HUES6 (cell line): Measurements from ENCODE around the gene FBXW8.
A peak's percentile ranks its signal among the peaks of the same experiment; 100 is the strongest.
"Not testable (repeated sequence)": the region's sequence is repeated elsewhere in the genome, so short reads cannot be mapped to it uniquely, and the experiment has no call there.

Experiments
- H3K27ac ChIP-seq: 2 replicates; pipeline ENCODE4 v1.7.0; 2013; ENCODE audit warnings: low read depth, mild to moderate bottlenecking, low read length, inconsistent platforms
- H3K27me3 ChIP-seq: 2 replicates; pipeline ENCODE4 v1.6.1; 2013; ENCODE audit warnings: low read length; ENCODE audit not compliant: control insufficient read depth, insufficient read depth
- H3K36me3 ChIP-seq: 2 replicates; pipeline ENCODE4 v1.6.1; 2013; ENCODE audit warnings: low read length; ENCODE audit not compliant: control insufficient read depth, insufficient read depth
- H3K4me1 ChIP-seq: 2 replicates; pipeline ENCODE4 v1.6.1; 2013; ENCODE audit warnings: low read length; ENCODE audit not compliant: control insufficient read depth, insufficient read depth
- H3K4me3 ChIP-seq: 2 replicates; pipeline ENCODE4 v1.5.1; 2013; ENCODE audit warnings: low read depth, low read length
- H3K9ac ChIP-seq: one replicate; pipeline ENCODE4 v1.6.1; 2013; ENCODE audit warnings: mild to moderate bottlenecking, low read length
- H3K9me3 ChIP-seq: 2 replicates; pipeline ENCODE4 v1.6.1; 2013; ENCODE audit warnings: low read depth, low read length; ENCODE audit not compliant: control insufficient read depth, insufficient read depth

The FBXW8 gene

DNA sequence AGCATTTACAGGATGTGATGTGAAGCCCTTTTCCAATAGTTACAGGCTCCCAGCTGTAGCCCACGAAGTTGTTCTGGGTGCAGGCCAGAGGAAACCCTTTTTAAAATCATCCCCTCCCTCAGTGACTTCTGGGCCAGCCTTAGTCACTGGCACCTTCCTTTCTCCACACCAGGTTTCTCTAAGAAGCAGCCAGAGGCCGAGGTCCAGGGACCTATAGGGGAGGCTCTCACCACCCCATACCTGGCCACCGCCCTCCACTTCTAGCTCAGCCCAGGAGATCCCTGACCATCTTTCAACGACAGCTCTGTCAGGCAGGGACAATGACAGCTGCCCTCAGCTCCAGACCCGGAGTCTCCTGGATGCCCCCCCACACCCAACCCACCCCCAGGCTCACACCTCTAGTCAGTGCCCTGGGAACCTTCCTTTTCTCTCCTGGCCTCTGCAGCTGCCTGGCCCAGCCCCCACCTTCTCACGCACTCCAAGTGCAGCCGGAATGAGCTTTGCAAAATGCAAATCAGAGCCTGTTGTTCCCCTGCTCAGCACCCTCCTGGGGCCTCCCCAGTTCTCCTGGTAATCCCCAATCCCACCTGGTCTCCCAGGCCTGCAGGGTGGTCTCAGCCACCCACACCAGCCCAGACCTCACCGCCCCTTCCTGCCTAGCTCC is 141.8 kb downstream of the FBXW8 start:
- Histone ChIP-seq H3K27ac (0 out of 2 replicates have a peak overlapping the region, but pooled peaks have one; percentile 19), H3K4me1 (peaks cover 25% of the 10 kb centered on the region), H3K9me3 (no peaks in the 10 kb centered on the region), H3K9ac (peak overlapping the region; percentile 28), H3K36me3 (no peaks in the 10 kb centered on the region), H3K27me3 (no peaks in the 10 kb centered on the region), H3K4me3 (no peak overlapping the region)

- peaks cover 21% of the 10 kb centered on the region for H3K4me1 ChIP-seq
- no peaks in the 10 kb centered on the region for H3K36me3 ChIP-seq
Observed at GRCh38 chr12:117053050-117053400, 142.3 kb downstream of the FBXW8 start.

DNA sequence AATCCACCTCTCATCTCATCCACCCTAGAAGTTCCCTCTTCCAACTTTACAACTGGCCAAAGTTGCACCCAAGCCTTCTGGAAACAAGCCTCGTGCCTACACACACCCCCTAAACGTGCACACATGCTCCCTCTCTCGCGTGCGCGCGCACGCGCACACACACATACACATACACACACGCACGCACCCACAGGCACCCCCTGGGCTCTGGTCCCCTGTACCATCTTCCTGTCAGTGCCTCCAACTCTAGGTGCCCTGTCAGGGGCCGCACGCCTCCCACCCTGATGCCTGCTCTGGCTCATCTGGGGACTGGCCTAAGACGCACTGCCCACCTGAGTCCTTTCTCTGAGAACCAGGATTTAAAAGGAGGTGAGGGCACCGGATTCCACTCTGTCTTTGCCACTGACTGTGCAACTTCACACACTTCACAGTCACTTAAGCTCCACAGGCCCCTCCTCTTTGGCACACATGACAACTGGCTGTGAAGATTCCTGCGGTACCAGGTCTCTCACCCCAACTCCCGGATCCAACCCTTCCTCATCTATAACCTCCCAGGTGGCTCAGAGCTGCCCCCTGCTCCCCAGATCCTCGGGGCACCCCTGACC is 142.9 kb downstream of the FBXW8 start:
- Histone ChIP-seq H3K4me1 (peaks cover 14% of the 10 kb centered on the region), H3K9ac (no peak overlapping the region), H3K27me3 (no peaks in the 10 kb centered on the region), H3K4me3 (no peak overlapping the region), H3K27ac (no peak overlapping the region), H3K9me3 (no peaks in the 10 kb centered on the region), H3K36me3 (no peaks in the 10 kb centered on the region)

More at GRCh38 chr12:117053050-117053400, 142.3 kb downstream of the FBXW8 start:
- H3K9me3 ChIP-seq: no peaks in the 10 kb centered on the region
- H3K27me3 ChIP-seq: no peaks in the 10 kb centered on the region
- H3K4me3 ChIP-seq: no peak overlapping the region
- peak overlapping the region; percentile 28 for H3K9ac ChIP-seq
- H3K27ac ChIP-seq: 0 out of 2 replicates have a peak overlapping the region, but pooled peaks have one; percentile 19

DNA sequence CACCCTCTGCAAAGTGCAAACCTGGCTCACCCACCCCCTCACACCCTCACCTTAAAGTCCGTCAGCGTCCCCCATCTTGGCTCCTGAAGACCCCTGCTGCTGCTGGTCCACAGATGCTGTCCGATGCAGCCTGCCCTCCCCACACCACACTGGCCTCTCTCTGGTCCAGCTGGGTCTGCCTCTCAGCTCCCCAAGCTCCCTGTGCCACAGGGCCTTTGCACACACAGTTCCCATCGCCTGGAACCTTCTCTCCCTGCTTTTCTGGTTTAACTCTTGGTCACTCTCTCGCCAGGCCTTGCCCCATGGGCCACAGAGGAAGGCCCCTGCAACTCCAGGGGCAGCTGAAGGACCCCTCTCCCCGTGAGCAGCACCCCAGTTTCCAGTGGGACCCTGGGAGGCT is 143.5 kb downstream of the FBXW8 start:
- H3K27ac ChIP-seq: no peak overlapping the region
- H3K9ac ChIP-seq: no peak overlapping the region
- no peak overlapping the region for H3K4me3 ChIP-seq
- no peaks in the 10 kb centered on the region for H3K36me3 ChIP-seq
- H3K9me3 ChIP-seq: no peaks in the 10 kb centered on the region
- peaks cover 12% of the 10 kb centered on the region for H3K4me1 ChIP-seq
- H3K27me3 ChIP-seq: no peaks in the 10 kb centered on the region

DNA sequence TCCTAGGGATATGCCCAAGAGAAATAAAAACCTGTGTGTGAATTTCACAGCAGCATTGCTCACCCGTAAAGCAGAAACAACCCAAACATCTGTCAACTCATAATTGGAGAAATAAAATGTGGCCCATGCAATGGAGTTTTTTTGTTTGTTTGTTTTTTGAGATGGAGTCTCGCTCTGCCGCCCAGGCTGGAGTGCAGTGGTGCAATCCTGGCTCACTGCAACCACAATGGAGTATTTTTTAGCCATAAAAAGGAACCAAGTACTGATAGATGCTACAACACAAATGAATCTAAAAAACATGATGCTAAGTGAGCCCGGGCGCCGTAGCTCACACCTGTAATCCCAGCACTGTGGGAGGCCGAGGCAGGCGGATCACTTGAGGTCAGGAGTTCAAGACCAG is 146.9 kb downstream of the FBXW8 start:
- H3K36me3 ChIP-seq, H3K4me3 ChIP-seq, H3K9ac ChIP-seq, H3K27ac ChIP-seq, H3K9me3 ChIP-seq, H3K27me3 ChIP-seq: not testable (repeated sequence)
- H3K4me1 ChIP-seq: peaks cover 19% of the 10 kb centered on the region

GRCh38 chr12:117058442-117059072 is 147.8 kb downstream of the FBXW8 start:
- no peak overlapping the region for H3K4me3 ChIP-seq
- peaks cover 21% of the 10 kb centered on the region for H3K4me1 ChIP-seq
- H3K27me3 ChIP-seq: no peaks in the 10 kb centered on the region; the same call in 1 of the 2 replicates
- H3K9ac ChIP-seq: no peak overlapping the region
- H3K36me3 ChIP-seq: no peaks in the 10 kb centered on the region
- no peak overlapping the region for H3K27ac ChIP-seq
- no peaks in the 10 kb centered on the region for H3K9me3 ChIP-seq

DNA sequence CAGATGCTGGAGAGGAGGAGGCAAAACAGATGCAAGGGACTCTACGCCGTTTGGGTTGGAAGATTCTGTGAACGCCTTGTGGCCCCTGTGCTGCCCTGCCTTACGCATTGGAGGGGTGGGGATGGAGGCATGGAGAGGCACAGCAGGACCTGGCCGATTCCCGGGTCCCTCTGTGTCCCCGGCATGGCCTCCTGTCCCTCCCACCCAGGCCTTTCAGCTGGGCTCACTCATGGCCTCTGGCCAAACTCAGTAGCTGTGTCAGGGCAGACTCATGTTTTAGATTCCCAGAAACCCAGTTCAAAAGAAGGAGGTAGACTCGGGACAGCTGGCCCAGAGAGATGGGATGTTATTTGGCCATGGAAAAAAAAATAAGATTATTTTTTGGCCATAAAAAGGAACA is 148.4 kb downstream of the FBXW8 start:
- no peak overlapping the region for H3K27ac ChIP-seq
- no peak overlapping the region for H3K9ac ChIP-seq
- no peak overlapping the region for H3K4me3 ChIP-seq
- H3K4me1 ChIP-seq: peaks cover 22% of the 10 kb centered on the region
- no peaks in the 10 kb centered on the region; the same call in 1 of the 2 replicates for H3K27me3 ChIP-seq
- no peaks in the 10 kb centered on the region for H3K36me3 ChIP-seq
- no peaks in the 10 kb centered on the region for H3K9me3 ChIP-seq

DNA sequence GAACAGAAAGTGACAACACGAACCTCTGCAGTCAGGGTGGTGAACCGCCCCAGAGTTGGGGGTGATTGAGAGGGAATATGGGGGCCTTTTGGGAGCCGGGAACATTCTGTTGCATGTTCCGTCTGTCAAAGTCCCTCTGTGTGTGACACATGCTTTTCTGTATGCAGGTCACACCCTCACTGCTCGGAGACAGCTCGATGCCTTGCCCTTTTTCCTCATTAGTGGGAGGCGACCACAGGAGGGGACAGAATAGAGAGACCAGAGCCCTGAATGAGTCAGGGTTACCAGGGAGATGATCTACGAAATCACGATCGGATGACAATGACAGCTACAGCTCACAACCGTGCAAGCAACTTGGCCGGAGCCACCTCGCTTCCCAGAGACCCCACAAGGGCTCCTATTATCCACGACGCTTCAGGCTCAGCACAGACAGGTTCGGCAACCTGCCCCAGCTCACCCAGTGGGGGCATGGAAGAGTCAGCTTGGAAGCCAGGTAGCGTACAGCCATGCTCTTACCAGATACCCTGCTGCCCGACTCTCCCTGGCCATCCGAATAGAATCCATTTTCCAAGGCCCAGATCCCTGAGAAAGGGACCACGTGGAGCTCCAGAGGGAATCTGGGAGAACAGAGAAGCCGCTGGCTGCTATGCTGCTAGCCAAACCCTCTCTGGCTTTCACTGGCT is 149.6 kb downstream of the FBXW8 start:
- Histone ChIP-seq H3K27ac (no peak overlapping the region), H3K27me3 (no peaks in the 10 kb centered on the region; the same call in 1 of the 2 replicates), H3K9me3 (no peaks in the 10 kb centered on the region), H3K36me3 (no peaks in the 10 kb centered on the region), H3K9ac (no peak overlapping the region), H3K4me3 (no peak overlapping the region), H3K4me1 (peaks cover 22% of the 10 kb centered on the region)

DNA sequence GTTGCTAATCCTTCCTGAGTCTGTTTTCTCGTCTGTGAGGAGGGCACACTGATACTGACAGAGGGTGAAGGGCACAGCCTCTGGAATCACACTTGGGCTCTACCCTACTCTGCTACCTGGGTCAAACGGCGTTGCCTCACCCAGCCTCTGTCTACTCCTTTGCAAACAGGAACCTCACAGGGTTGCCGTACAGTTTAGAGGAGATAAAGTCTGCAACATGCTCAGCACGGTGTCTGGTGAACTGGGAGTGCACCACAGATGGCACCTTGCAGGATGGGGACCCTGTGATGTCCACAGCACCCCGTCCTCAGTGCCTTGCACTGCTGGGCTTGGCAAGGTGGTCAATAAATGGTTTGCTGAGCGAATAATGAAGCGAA is 150.2 kb downstream of the FBXW8 start:
- Histone ChIP-seq H3K27ac (no peak overlapping the region), H3K4me1 (peaks cover 22% of the 10 kb centered on the region), H3K9ac (no peak overlapping the region), H3K36me3 (no peaks in the 10 kb centered on the region), H3K9me3 (no peaks in the 10 kb centered on the region), H3K4me3 (no peak overlapping the region), H3K27me3 (no peaks in the 10 kb centered on the region; the same call in 1 of the 2 replicates)

GRCh38 chr12:117061555-117062079 is 150.9 kb downstream of the FBXW8 start:
- Histone ChIP-seq H3K4me3 (no peak overlapping the region), H3K9ac (no peak overlapping the region), H3K27ac (no peak overlapping the region), H3K36me3 (no peaks in the 10 kb centered on the region), H3K9me3 (no peaks in the 10 kb centered on the region), H3K27me3 (no peaks in the 10 kb centered on the region; the same call in 1 of the 2 replicates), H3K4me1 (peaks cover 22% of the 10 kb centered on the region)
